Measurements from ENCODE around the gene MIER1. TPM values are rescaled to one million over a fixed set of nuclear protein-coding genes. Genes with fewer than 3 reads are reported as not detected.

MIER1 gene
- polyA plus RNA-seq, 3 donors: 14.0 to 28.0 (median 21.9) TPM

DNA sequence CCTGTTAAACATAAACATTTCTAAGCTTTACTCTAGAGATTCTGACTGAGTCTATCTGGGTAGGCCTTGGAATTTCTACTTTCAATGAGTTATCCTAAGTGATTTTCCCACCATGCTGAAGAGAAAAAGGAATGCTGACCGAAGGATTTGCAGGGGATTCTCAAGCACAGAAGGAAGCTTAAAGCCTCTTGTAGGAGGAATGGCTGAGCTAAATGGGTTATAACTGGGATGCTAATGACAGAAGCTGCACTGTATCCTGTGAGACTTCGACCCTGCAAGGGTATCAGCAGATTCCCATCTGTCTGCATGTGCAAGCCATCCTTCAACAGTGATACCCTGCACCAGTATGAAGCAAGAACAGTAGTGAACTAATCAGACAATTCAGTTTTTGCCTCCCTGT, 93.8 kb downstream of the MIER1 start:
- H3K9me3 ChIP-seq (replicated peaks in 1 of 2; ENCODE audit: control insufficient read depth in 1 of 2, insufficient read depth in 1 of 2, low read length in 2 of 2): no peaks in the 10 kb centered on the region
- TF ChIP-seq, protein P1, sequence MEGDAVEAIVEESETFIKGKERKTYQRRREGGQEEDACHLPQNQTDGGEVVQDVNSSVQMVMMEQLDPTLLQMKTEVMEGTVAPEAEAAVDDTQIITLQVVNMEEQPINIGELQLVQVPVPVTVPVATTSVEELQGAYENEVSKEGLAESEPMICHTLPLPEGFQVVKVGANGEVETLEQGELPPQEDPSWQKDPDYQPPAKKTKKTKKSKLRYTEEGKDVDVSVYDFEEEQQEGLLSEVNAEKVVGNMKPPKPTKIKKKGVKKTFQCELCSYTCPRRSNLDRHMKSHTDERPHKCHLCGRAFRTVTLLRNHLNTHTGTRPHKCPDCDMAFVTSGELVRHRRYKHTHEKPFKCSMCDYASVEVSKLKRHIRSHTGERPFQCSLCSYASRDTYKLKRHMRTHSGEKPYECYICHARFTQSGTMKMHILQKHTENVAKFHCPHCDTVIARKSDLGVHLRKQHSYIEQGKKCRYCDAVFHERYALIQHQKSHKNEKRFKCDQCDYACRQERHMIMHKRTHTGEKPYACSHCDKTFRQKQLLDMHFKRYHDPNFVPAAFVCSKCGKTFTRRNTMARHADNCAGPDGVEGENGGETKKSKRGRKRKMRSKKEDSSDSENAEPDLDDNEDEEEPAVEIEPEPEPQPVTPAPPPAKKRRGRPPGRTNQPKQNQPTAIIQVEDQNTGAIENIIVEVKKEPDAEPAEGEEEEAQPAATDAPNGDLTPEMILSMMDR (IDR thresholded peaks at IDR 0.05): no peak
- Mint-ChIP-seq H3K9me3 (no peaks in the 10 kb centered on the region), H3K27ac (no peak overlapping the region), H3K36me3 (peaks cover 30 to 31% of the 10 kb centered on the region in 2 donors), H3K27me3 (ENCODE audit: low read depth in 3 of 3) (no peaks in the 10 kb centered on the region), H3K4me3 (no peak overlapping the region), H3K4me1 (no peaks in the 10 kb centered on the region)
- intact Hi-C loops (cut with micrococcal nuclease): no loop called here
- H3K36me3 ChIP-seq (replicated peaks in 1 of 2; ENCODE audit: control insufficient read depth in 1 of 2, insufficient read depth in 2 of 2, low read length in 2 of 2): peaks cover 11 to 43% of the 10 kb centered on the region in 2 donors
- DNase-seq: no peak
- H3K79me2 ChIP-seq (ENCODE audit: insufficient read depth, low read length): no peaks in the 10 kb centered on the region
- H3K4me2 ChIP-seq (replicated peaks; ENCODE audit: extremely low read depth, low read length, poor library complexity, severe bottlenecking): no peak overlapping the region
- 100% methylated on average over 2 of the region's 2 CpGs for WGBS (ENCODE audit: insufficient coverage)
- H4K20me1 ChIP-seq (ENCODE audit: insufficient read depth, low read length): no peaks in the 10 kb centered on the region
- H3K9ac ChIP-seq (ENCODE audit: insufficient read depth, low read length, poor library complexity, severe bottlenecking): no peak overlapping the region
- no peak overlapping the region for H3K4me3 ChIP-seq (replicated peaks in 1 of 3; ENCODE audit: low read depth in 2 of 3, low read length in 3 of 3)
- no peak overlapping the region for H2AFZ ChIP-seq (ENCODE audit: insufficient read depth, low read depth, low read length, poor library complexity, severe bottlenecking)
- no peaks in the 10 kb centered on the region for H3K4me1 ChIP-seq (ENCODE audit: control insufficient read depth in 1 of 2, insufficient read depth in 2 of 2, low read length in 2 of 2)
- no peaks in the 10 kb centered on the region for H3K27me3 ChIP-seq (ENCODE audit: control insufficient read depth in 2 of 2, insufficient read depth in 2 of 2, low read length in 2 of 2)
- no peak overlapping the region for H3K27ac ChIP-seq (ENCODE audit: low read depth in 1 of 2, low read length in 2 of 2)

DNA sequence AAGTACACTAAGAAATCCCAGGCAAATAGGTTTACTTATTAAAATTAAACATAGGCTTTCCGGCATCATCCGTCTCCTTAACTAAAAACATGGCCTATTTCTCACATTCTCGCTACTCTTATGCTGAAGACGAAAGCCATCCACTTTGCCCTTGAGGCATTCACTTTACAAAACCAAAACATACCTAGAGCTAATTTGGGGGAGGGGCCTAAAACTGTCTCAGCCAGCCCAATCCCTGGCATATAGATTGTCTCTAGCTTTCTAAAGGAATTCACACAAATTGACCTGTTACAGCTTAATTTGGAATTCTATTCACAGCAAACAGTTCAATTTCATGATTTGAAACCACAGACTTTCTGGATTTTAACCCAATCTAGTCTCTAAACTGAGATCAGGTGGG, 94.3 kb downstream of the MIER1 start:
- H3K4me2 ChIP-seq (replicated peaks; ENCODE audit: extremely low read depth, low read length, poor library complexity, severe bottlenecking): no peak overlapping the region
- TF ChIP-seq, protein P1 (IDR thresholded peaks at IDR 0.05): no peak
- no peak overlapping the region for H3K27ac Mint-ChIP-seq
- no peaks in the 10 kb centered on the region for H4K20me1 ChIP-seq (ENCODE audit: insufficient read depth, low read length)
- H3K4me3 Mint-ChIP-seq: no peak overlapping the region
- H3K27me3 Mint-ChIP-seq (ENCODE audit: low read depth in 3 of 3): no peaks in the 10 kb centered on the region
- no peaks in the 10 kb centered on the region for H3K79me2 ChIP-seq (ENCODE audit: insufficient read depth, low read length)
- peaks cover 11 to 43% of the 10 kb centered on the region in 2 donors for H3K36me3 ChIP-seq (replicated peaks in 1 of 2; ENCODE audit: control insufficient read depth in 1 of 2, insufficient read depth in 2 of 2, low read length in 2 of 2)
- H3K27ac ChIP-seq (ENCODE audit: low read depth in 1 of 2, low read length in 2 of 2): no peak overlapping the region
- no peak overlapping the region for H3K9ac ChIP-seq (ENCODE audit: insufficient read depth, low read length, poor library complexity, severe bottlenecking)
- no peak overlapping the region for H3K4me3 ChIP-seq (replicated peaks in 1 of 3; ENCODE audit: low read depth in 2 of 3, low read length in 3 of 3)
- peaks cover 28 to 37% of the 10 kb centered on the region in 2 donors for H3K36me3 Mint-ChIP-seq
- H3K9me3 ChIP-seq (replicated peaks in 1 of 2; ENCODE audit: control insufficient read depth in 1 of 2, insufficient read depth in 1 of 2, low read length in 2 of 2): no peaks in the 10 kb centered on the region
- H3K4me1 Mint-ChIP-seq: no peaks in the 10 kb centered on the region
- DNase-seq: no peak
- no peaks in the 10 kb centered on the region for H3K4me1 ChIP-seq (ENCODE audit: control insufficient read depth in 1 of 2, insufficient read depth in 2 of 2, low read length in 2 of 2)
- H3K27me3 ChIP-seq (ENCODE audit: control insufficient read depth in 2 of 2, insufficient read depth in 2 of 2, low read length in 2 of 2): no peaks in the 10 kb centered on the region
- intact Hi-C loops (cut with micrococcal nuclease): no loop called here
- no peaks in the 10 kb centered on the region for H3K9me3 Mint-ChIP-seq
- WGBS (ENCODE audit: insufficient coverage): no CpG with 5 or more reads among the region's 4 CpGs
- H2AFZ ChIP-seq (ENCODE audit: insufficient read depth, low read depth, low read length, poor library complexity, severe bottlenecking): no peak overlapping the region

Measured in CD14-positive monocyte (primary cell).